Activated T-cell treated with anti-CD3 and anti-CD28 coated beads, Interleukin-2, amount 50 U/mL, for 24 hours (primary cell): ENCODE data around the gene NANOS2.

Source experiments
- DNase-seq: peaks from one replicate; pipeline ENCODE4 v3.0.0-alpha.2; 2020
- H3K27ac Mint-ChIP-seq: 2 replicates; pipeline ENCODE4 v1.8.0; 2020; ENCODE audit warnings: mild to moderate bottlenecking, mixed read lengths
- H3K27me3 Mint-ChIP-seq: 2 replicates; pipeline ENCODE4 v1.8.0; 2020; ENCODE audit warnings: mixed read lengths
- H3K36me3 Mint-ChIP-seq: 2 replicates; pipeline ENCODE4 v1.8.0; 2020; ENCODE audit warnings: low read depth, mixed read lengths
- H3K4me1 Mint-ChIP-seq: 2 replicates; pipeline ENCODE4 v1.8.0; 2020; ENCODE audit warnings: low read depth, mixed read lengths
- H3K4me3 Mint-ChIP-seq: 2 replicates; pipeline ENCODE4 v1.8.0; 2020; ENCODE audit warnings: mild to moderate bottlenecking, moderate library complexity, mixed read lengths
- H3K9me3 Mint-ChIP-seq: 2 replicates; pipeline ENCODE4 v1.8.0; 2020; ENCODE audit warnings: mixed read lengths

The NANOS2 gene

GRCh38 chr19:45913874-45914830, at the start of gene NANOS2:
NANOS2 (minus strand) TSS chr19:45914778; CDS start chr19:45914693, 85 bp downstream.
- DNase-seq, result no peak
- Mint-ChIP-seq H3K27ac (no peak within 1 kb of the TSS), H3K4me3 (no peak within 1 kb of the TSS), H3K4me1 (peaks cover 6% of the 10 kb centered on the region), H3K36me3 (no peaks in the 10 kb centered on the region), H3K9me3 (no peaks in the 10 kb centered on the region), H3K27me3 (peaks cover 38% of the 10 kb centered on the region)

DNA sequence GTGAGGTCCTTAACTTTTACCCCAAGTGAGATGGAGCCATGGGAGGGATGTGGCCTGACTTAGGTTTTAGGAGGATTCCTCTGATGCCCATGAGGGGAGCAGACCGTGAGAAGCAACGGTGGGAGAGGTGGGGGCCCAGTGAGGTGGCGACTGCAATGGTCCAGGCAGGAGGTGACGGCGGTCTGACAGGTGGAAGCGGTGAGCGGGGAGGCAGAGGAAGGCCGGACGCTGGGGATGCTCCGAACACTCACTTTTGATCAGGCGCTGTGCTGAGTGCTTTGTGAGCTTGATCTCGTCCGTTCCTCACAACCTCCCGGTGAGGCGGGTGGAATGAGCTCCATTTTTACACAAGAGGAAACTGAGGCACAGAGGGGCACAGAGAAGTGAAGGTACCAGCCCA, 47.4 kb upstream of the NANOS2 start:
- Mint-ChIP-seq H3K27ac (no peak overlapping the region), H3K4me3 (no peak overlapping the region), H3K27me3 (peaks cover 58% of the 10 kb centered on the region), H3K4me1 (no peaks in the 10 kb centered on the region), H3K36me3 (no peaks in the 10 kb centered on the region), H3K9me3 (no peaks in the 10 kb centered on the region)
- no peak for DNase-seq

DNA sequence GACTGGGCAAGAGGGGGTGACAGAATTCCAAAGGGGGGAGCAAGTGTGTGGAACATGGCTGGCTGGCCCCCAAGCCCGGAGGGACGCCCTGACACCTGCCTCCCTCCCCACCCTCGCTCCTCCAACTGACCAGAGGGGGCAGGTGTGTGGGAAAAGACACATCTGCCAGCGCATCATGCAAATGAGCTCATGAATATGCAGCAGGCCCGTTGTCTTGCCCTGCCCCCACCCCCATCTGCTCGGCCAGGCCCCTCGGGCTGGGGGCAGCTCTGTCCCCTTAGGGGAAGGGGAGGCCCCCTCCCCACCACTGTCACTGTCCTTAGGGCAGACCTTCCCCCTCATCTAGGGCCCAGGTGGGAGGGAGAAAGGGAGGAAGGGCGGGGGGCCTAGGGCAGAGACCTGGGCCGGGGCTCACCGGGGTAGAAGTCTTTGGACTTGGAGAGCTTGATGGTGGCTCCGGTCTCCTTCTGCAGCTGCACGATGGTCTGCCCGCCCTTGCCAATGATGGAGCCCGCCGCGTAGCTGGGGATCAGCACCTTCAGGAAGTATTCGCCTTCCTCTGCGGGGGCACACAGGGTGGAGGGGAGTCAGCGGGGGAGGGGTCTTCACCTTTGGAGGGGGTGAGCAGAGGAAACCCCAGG, 46.1 kb upstream of the NANOS2 start:
- no peak for DNase-seq
- no peaks in the 10 kb centered on the region for H3K4me1 Mint-ChIP-seq
- no peaks in the 10 kb centered on the region for H3K9me3 Mint-ChIP-seq
- no peak overlapping the region for H3K4me3 Mint-ChIP-seq
- H3K27me3 Mint-ChIP-seq, result peaks cover 55% of the 10 kb centered on the region
- no peak overlapping the region for H3K27ac Mint-ChIP-seq
- no peaks in the 10 kb centered on the region for H3K36me3 Mint-ChIP-seq

- H3K36me3 Mint-ChIP-seq, result no peaks in the 10 kb centered on the region
- peaks cover 63% of the 10 kb centered on the region for H3K27me3 Mint-ChIP-seq
- H3K4me1 Mint-ChIP-seq, result no peaks in the 10 kb centered on the region
- no peak overlapping the region for H3K27ac Mint-ChIP-seq
- no peak for DNase-seq
- no peaks in the 10 kb centered on the region for H3K9me3 Mint-ChIP-seq
- H3K4me3 Mint-ChIP-seq, result no peak overlapping the region
Observed at GRCh38 chr19:45959517-45960025, 45.0 kb upstream of the NANOS2 start.

DNA sequence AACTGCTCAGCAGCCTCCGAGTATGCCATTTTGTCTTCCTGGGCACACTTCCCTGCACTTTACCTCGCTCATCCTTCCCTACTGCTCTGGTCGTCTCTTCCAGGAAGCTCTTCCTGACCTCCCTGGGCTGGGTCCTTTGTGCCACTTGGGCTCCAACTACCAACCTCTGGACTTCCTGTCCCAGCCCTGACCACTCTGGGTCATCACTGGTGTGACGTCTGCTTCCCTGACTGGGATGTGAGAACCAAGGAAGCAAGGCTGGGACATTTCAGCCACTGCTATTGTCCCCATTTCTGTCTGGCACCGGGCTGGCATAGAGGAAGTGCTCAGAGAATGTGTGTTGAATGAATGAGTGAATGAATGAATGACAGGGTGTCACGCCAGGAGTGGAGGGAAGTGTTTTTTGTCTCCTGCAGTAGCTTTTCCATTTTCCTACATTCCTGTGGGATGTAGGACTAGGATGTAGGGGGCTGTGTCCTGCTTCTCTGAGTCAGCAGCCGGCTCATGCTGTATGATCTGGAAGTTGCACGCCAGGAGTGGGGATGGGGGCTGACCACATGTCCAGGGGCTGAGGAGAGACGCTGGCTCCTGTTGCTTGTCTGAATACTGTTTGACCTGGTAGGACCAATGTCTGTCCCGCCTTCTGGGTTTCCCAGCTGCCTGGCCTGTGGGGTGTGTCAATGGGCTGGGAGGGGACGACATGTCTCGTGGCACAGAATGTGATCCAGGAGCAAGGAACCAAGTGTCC, 44.4 kb upstream of the NANOS2 start:
- Mint-ChIP-seq H3K27me3 (peaks cover 63% of the 10 kb centered on the region), H3K36me3 (no peaks in the 10 kb centered on the region), H3K27ac (no peak overlapping the region), H3K9me3 (no peaks in the 10 kb centered on the region), H3K4me3 (no peak overlapping the region), H3K4me1 (no peaks in the 10 kb centered on the region)
- no peak for DNase-seq

DNA sequence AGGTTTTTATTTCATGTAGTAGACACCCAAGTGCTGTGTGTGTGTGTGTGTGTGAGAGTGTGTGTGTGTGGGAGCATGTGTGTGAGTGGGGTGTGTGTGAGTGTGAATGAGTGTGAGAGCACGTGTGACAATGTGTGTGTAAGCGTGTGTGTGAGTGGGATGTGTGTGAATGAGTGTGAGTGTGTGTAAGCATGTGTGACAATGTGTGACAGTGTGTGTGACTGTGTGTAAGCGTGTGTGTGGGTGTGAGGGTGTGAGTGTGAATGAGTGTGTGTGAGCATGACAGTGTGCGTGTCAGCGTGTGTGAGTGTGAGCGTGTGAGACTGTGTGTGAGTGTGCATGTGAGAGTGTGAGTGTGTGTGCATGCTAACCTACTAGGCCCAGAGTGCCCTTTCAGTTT, 43.7 kb upstream of the NANOS2 start:
- H3K4me3 Mint-ChIP-seq, result no peak overlapping the region
- no peak for DNase-seq
- no peaks in the 10 kb centered on the region for H3K36me3 Mint-ChIP-seq
- H3K9me3 Mint-ChIP-seq, result no peaks in the 10 kb centered on the region
- H3K27me3 Mint-ChIP-seq, result peaks cover 62% of the 10 kb centered on the region
- H3K4me1 Mint-ChIP-seq, result peaks cover under 1% of the 10 kb centered on the region
- H3K27ac Mint-ChIP-seq, result no peak overlapping the region

- no peak for DNase-seq
- Mint-ChIP-seq H3K4me3 (no peak overlapping the region), H3K4me1 (peaks cover 12% of the 10 kb centered on the region), H3K9me3 (no peaks in the 10 kb centered on the region), H3K27ac (no peak overlapping the region), H3K27me3 (peaks cover 60% of the 10 kb centered on the region), H3K36me3 (no peaks in the 10 kb centered on the region)
Observed at GRCh38 chr19:45955905-45956608, 41.5 kb upstream of the NANOS2 start.

DNA sequence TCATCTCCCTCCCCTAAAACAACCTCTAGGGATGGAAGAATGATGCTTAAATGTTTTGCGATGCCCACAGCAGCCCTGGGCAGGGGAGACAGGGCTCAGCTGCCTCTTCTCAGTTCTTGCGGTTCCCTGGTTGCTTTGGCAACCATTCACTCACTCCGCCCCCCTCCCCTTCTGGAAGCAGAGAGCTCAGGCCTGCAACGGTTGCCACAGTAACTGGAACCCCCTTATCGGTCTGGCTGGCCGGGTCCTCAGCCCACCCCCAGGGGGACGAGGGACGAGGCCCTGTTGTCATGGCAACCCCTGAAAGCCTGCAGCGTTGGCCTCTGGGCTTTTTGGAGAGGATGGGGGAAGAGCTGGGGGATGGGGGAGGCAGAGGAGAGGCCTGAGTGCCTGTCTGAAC, 39.6 kb upstream of the NANOS2 start:
- no peaks in the 10 kb centered on the region for H3K9me3 Mint-ChIP-seq
- H3K4me3 Mint-ChIP-seq, result no peak overlapping the region
- DNase-seq, result no peak
- H3K4me1 Mint-ChIP-seq, result peaks cover 12% of the 10 kb centered on the region
- no peaks in the 10 kb centered on the region for H3K36me3 Mint-ChIP-seq
- no peak overlapping the region for H3K27ac Mint-ChIP-seq
- H3K27me3 Mint-ChIP-seq, result peaks cover 55% of the 10 kb centered on the region

DNA sequence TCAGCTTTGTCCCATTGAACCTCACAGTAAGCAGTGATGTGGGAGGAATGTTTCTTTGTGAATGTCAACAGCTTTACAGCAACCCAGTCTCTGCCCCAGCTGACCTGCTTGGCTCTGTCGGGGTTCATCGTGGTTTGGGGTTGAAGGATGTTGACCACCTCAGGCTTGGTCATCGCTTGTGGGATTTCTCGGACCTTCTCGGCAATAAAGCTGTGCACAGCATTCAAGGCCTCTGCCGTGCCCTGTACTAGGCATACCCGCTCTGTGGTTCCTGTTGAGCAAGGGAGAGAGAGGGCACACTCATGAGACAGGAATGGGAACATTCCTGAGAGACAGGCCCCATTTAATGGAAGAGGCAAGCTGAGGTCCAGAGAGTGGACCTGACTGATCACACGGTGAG, 39.1 kb upstream of the NANOS2 start:
- Mint-ChIP-seq H3K4me1 (peaks cover 12% of the 10 kb centered on the region), H3K27me3 (peaks cover 54% of the 10 kb centered on the region), H3K36me3 (no peaks in the 10 kb centered on the region), H3K4me3 (no peak overlapping the region), H3K27ac (no peak overlapping the region), H3K9me3 (no peaks in the 10 kb centered on the region)
- DNase-seq, result no peak

- Mint-ChIP-seq H3K36me3 (no peaks in the 10 kb centered on the region), H3K9me3 (no peaks in the 10 kb centered on the region), H3K27me3 (peaks cover 51% of the 10 kb centered on the region), H3K27ac (peak overlapping the region; percentile 24), H3K4me3 (peak overlapping the region; percentile 71), H3K4me1 (peaks cover 12% of the 10 kb centered on the region)
- DNase-seq, result peak; percentile 65
Observed at GRCh38 chr19:45952686-45953505, 38.3 kb upstream of the NANOS2 start.

- Mint-ChIP-seq H3K27ac (no peak overlapping the region), H3K9me3 (no peaks in the 10 kb centered on the region), H3K36me3 (no peaks in the 10 kb centered on the region), H3K27me3 (peaks cover 53% of the 10 kb centered on the region), H3K4me3 (peak overlapping the region; percentile 71), H3K4me1 (peaks cover 12% of the 10 kb centered on the region)
- no peak for DNase-seq
Observed at GRCh38 chr19:45952341-45952685, 37.7 kb upstream of the NANOS2 start.

DNA sequence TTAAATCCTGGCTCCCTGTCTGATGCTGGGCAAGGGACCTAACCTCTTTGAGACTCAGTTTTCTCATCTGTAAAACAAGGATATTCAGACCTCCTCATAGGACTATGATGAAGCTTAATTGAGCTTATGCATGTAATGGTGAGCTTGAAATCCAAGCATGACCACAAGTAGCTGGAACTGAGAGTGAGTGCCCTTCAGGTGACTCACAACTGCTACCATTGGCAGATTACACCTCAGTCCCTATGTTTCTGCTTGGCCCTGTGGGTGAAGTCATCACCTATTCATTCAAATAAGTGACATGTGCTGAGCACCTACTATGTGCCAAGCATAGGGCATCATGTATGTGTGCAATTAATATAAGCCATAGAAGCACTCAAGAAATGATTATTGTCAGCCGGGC, 33.3 kb upstream of the NANOS2 start:
- Mint-ChIP-seq H3K36me3 (no peaks in the 10 kb centered on the region), H3K27ac (no peak overlapping the region), H3K4me3 (no peak overlapping the region), H3K27me3 (peaks cover 40% of the 10 kb centered on the region), H3K4me1 (peaks cover 8% of the 10 kb centered on the region), H3K9me3 (no peaks in the 10 kb centered on the region)
- no peak for DNase-seq

DNA sequence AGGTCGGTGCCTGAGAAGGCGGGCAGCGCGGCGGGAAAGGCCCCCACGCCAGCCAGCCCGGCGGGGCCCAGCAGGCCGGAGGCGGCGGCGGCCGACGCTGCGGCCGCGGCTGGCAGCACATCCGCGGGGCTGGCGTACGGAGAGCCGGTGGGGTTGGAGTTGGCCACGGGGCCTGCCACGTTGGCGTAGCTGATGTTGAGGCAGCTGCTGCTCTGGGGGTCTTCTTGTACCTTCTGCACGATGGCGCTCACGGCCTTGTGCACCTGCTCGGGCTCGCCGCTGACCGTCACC, 25.9 kb upstream of the NANOS2 start:
- H3K4me3 Mint-ChIP-seq, result no peak overlapping the region
- no peaks in the 10 kb centered on the region for H3K36me3 Mint-ChIP-seq
- peaks cover 48% of the 10 kb centered on the region for H3K27me3 Mint-ChIP-seq
- H3K4me1 Mint-ChIP-seq, result peaks cover 4% of the 10 kb centered on the region
- no peaks in the 10 kb centered on the region for H3K9me3 Mint-ChIP-seq
- H3K27ac Mint-ChIP-seq, result no peak overlapping the region
- DNase-seq, result no peak
